ENCODE measurements around the gene UBE2F. TPM values are rescaled to one million over a fixed set of nuclear protein-coding genes. Genes with fewer than 3 reads are reported as not detected.

The UBE2F gene
- total RNA-seq, 4 donors from 2014 or later = 67.3 to 97.3 (median 81.2) TPM

GRCh38 chr2:237921967-237922492, 44.8 kb upstream of the UBE2F start:
- H3K4me1 ChIP-seq = peaks cover 4 to 16% of the 10 kb centered on the region in 2 donors
- in situ Hi-C loops (cut with MboI; ENCODE audit: low sequenced_read_pairs in 4 of 4) (loop anchor here in 2 of 4 donors (5.0 to 10.0 kb wide), 2 partner anchors 65 to 67 kb away; partner anchors contain the start of gene RAMP1 (in 2 of the 2)), intact Hi-C loops (cut with DNase I; ENCODE audit: low total_unique reads) (loop anchor here (2.0 kb wide), 1 partner anchor 45 kb away; the partner anchor contains the start of gene UBE2F)
- no peaks in the 10 kb centered on the region for H3K27me3 ChIP-seq
- DNase-seq (no peak), ATAC-seq (no peak)
- H3K9me3 ChIP-seq = no peaks in the 10 kb centered on the region
- no peak overlapping the region for H3K4me3 ChIP-seq
- peak overlapping the region in 1 of 4 donors; percentile 36 for H3K27ac ChIP-seq
- TF ChIP-seq, protein P1, sequence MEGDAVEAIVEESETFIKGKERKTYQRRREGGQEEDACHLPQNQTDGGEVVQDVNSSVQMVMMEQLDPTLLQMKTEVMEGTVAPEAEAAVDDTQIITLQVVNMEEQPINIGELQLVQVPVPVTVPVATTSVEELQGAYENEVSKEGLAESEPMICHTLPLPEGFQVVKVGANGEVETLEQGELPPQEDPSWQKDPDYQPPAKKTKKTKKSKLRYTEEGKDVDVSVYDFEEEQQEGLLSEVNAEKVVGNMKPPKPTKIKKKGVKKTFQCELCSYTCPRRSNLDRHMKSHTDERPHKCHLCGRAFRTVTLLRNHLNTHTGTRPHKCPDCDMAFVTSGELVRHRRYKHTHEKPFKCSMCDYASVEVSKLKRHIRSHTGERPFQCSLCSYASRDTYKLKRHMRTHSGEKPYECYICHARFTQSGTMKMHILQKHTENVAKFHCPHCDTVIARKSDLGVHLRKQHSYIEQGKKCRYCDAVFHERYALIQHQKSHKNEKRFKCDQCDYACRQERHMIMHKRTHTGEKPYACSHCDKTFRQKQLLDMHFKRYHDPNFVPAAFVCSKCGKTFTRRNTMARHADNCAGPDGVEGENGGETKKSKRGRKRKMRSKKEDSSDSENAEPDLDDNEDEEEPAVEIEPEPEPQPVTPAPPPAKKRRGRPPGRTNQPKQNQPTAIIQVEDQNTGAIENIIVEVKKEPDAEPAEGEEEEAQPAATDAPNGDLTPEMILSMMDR (IDR thresholded peaks at IDR 0.05 in 4 of 5, conservative IDR thresholded peaks at IDR 0.05 in 1 of 5) = no peak
- no peak for TF ChIP-seq POLR2A (IDR thresholded peaks at IDR 0.05)
- H3K36me3 ChIP-seq = no peaks in the 10 kb centered on the region

- no peak for TF ChIP-seq POLR2A (IDR thresholded peaks at IDR 0.05)
- TF ChIP-seq, protein P1 (IDR thresholded peaks at IDR 0.05 in 4 of 5, conservative IDR thresholded peaks at IDR 0.05 in 1 of 5) = no peak
- peaks cover 4 to 16% of the 10 kb centered on the region in 2 donors for H3K4me1 ChIP-seq
- no peaks in the 10 kb centered on the region for H3K36me3 ChIP-seq
- ATAC-seq (peak in 1 of 2 donors; percentile 6), DNase-seq (peak in 1 of 2 donors; percentile 48)
- intact Hi-C loops (cut with DNase I; ENCODE audit: low total_unique reads) = loop anchor here (1.0 to 2.0 kb wide), 2 partner anchors 44 to 64 kb away; partner anchors contain the start of gene UBE2F
- H3K4me3 ChIP-seq = peak overlapping the region in 3 of 4 donors; percentile 39 to 54 (median 44)
- H3K27ac ChIP-seq = peak overlapping the region; percentile 36 to 67 (median 62)
- no peaks in the 10 kb centered on the region for H3K9me3 ChIP-seq
- no peaks in the 10 kb centered on the region for H3K27me3 ChIP-seq
- in situ Hi-C loops (cut with MboI; ENCODE audit: low sequenced_read_pairs in 4 of 4) = loop anchor here in 2 of 4 donors (5.0 to 10.0 kb wide), 2 partner anchors 66 to 68 kb away; partner anchors contain the start of gene RAMP1 (in 2 of the 2)
These were observed 44.0 kb upstream of the UBE2F start for GRCh38 chr2:237922641-237923361.

DNA sequence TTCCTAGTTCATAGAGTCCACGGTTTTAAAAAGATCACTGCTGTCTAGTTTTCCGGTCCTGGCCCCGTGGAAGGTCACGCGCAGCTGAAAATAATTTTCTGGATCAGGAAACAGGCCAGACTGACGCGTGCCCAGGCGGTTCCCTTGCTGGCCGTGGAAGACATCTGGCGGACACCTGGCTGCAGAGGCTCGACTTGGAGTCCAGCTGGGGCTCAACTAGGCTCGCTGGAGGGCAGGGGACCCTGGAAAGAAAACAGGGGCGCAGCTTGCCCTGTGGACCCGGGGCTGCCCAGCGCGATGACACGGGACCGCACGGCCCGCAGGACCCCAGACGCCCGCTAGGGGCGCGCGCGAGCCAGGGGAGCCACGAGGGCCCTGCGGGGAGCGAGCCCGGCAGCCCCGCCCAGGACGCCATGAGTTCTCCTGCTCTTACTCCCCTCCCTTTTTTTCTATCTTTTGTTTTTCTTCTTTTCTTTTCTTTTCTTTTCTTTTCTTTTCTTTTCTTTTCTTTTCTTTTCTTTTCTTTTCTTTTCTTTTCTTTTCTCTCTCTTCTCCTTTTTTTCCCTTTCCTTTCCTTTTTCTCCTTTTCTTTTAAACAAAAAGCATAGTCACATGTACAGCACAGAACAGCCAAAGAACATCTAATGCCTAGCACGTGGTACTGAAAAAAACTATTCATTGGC, 43.2 kb upstream of the UBE2F start:
- peak overlapping the region; percentile 36 to 67 (median 62) for H3K27ac ChIP-seq
- peak overlapping the region; percentile 27 to 54 (median 42) for H3K4me3 ChIP-seq
- intact Hi-C loops (cut with DNase I; ENCODE audit: low total_unique reads) = loop anchor here (1.0 to 2.0 kb wide), 2 partner anchors 43 to 65 kb away; partner anchors contain the start of gene UBE2F
- H3K27me3 ChIP-seq = no peaks in the 10 kb centered on the region
- no peaks in the 10 kb centered on the region for H3K36me3 ChIP-seq
- no peaks in the 10 kb centered on the region for H3K9me3 ChIP-seq
- no peak for TF ChIP-seq POLR2A (IDR thresholded peaks at IDR 0.05)
- TF ChIP-seq, protein P1 (IDR thresholded peaks at IDR 0.05 in 4 of 5, conservative IDR thresholded peaks at IDR 0.05 in 1 of 5) = peak; percentile 94 to 99 (median 99)
- DNase-seq = peak; percentile 44 to 71
- peaks cover 4 to 16% of the 10 kb centered on the region in 2 donors for H3K4me1 ChIP-seq
- in situ Hi-C loops (cut with MboI; ENCODE audit: low sequenced_read_pairs in 4 of 4) = loop anchor here in 2 of 4 donors (5.0 to 10.0 kb wide), 2 partner anchors 66 to 69 kb away; partner anchors contain the start of gene RAMP1 (in 2 of the 2)
- ATAC-seq = peak; percentile 83 to 94

DNA sequence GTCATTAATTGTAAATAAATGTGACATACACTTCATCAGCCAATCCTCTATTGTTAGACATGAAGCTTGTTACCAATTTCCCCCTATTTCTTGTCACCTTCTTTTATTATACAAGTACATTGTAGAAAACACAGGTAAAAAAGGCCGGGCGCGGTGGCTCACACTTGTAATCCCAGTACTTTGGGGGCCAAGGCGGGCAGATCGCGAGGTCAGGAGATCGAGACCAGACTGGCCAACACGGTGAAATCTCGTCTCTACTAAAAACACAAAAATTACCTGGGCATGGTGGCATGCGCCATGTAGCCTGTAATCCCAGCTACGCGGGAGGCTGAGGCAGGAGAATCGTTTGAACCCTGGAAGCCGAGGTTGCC, 42.7 kb upstream of the UBE2F start:
- no peak overlapping the region for H3K4me3 ChIP-seq
- no peak for ATAC-seq
- in situ Hi-C loops (cut with MboI; ENCODE audit: low sequenced_read_pairs in 4 of 4) = loop anchor here in 2 of 4 donors (5.0 to 10.0 kb wide), 2 partner anchors 67 to 69 kb away; partner anchors contain the start of gene RAMP1 (in 2 of the 2)
- TF ChIP-seq POLR2A (IDR thresholded peaks at IDR 0.05) = no peak
- TF ChIP-seq, protein P1 (IDR thresholded peaks at IDR 0.05 in 4 of 5, conservative IDR thresholded peaks at IDR 0.05 in 1 of 5) = no peak
- intact Hi-C loops (cut with DNase I; ENCODE audit: low total_unique reads) = no loop called here
- no peaks in the 10 kb centered on the region for H3K9me3 ChIP-seq
- H3K36me3 ChIP-seq = no peaks in the 10 kb centered on the region
- no peak for DNase-seq
- peaks cover 4 to 16% of the 10 kb centered on the region in 2 donors for H3K4me1 ChIP-seq
- peak overlapping the region in 2 of 4 donors; percentile 7 to 67 for H3K27ac ChIP-seq
- no peaks in the 10 kb centered on the region for H3K27me3 ChIP-seq
